Mesodermal cell (in vitro differentiated cells): ENCODE results near the gene SLC16A14.

Experiments
- H3K27ac ChIP-seq: 2 replicates; pipeline ENCODE4 v1.7.0; 2013; ENCODE audit warnings: mild to moderate bottlenecking, low read depth, low read length, moderate library complexity; ENCODE audit not compliant: severe bottlenecking
- H3K36me3 ChIP-seq: 2 replicates; pipeline ENCODE4 v1.7.1; 2013; ENCODE audit warnings: mild to moderate bottlenecking, low read length, moderate library complexity; ENCODE audit not compliant: control insufficient read depth, insufficient read depth
- H3K4me1 ChIP-seq: one replicate; pipeline ENCODE4 v1.7.1; 2013; ENCODE audit warnings: mild to moderate bottlenecking, low read length; ENCODE audit not compliant: insufficient read depth, control insufficient read depth, poor library complexity, severe bottlenecking
- H3K4me3 ChIP-seq: 2 replicates; pipeline ENCODE4 v1.7.0; 2013; ENCODE audit warnings: low read length, control low read depth, mild to moderate bottlenecking; ENCODE audit not compliant: insufficient read depth, poor library complexity, severe bottlenecking; ENCODE audit errors: extremely low read depth
- H3K9me3 ChIP-seq: 2 replicates; pipeline ENCODE4 v1.7.1; 2013; ENCODE audit warnings: mild to moderate bottlenecking, low read length, moderate library complexity; ENCODE audit not compliant: control insufficient read depth
- WGBS, 2 experiments: methylation state at CpG; one replicate each; pipeline ENCODE4 v1.1.5; 2013; ENCODE audit warnings: missing lambda C conversion rate in 2 of 2; ENCODE audit not compliant: insufficient coverage in 2 of 2; 5-methylcytosine and 5-hydroxymethylcytosine counted together

SLC16A14 gene

DNA sequence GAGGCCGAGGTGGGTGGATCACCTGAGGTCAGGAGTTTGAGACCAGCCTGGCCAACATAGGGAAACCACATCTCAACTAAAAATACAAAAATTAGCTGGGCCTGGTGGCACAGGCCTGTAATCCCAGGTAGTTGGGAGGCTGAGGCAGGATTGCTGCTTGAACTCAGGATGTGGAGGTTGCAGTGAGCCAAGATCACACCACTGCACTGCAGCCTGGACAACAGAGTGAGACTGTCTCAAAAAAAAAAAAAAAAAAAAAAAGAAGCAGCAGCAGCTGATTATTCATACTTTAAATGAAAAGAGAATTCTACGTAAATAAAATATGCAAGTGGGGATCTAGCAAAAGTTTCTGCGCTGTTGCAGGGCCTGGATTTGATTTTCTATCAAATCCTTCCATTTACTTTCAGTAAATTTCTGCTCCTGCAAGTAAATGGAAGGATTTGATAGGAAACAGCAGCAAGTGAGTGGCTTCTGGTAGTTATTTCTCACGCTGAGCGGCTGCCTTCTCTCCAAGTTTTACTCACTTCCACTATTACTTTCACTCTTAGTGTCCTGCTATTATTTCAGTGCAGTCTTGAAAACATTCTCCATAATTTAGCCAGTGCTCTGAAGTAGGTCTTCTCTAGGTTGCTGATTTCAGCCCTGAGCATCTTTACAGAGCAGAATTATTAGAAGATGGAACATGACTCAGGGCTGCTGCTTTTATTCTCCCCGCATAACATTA is 68.4 kb downstream of the SLC16A14 start:
- no peaks in the 10 kb centered on the region for H3K36me3 ChIP-seq

DNA sequence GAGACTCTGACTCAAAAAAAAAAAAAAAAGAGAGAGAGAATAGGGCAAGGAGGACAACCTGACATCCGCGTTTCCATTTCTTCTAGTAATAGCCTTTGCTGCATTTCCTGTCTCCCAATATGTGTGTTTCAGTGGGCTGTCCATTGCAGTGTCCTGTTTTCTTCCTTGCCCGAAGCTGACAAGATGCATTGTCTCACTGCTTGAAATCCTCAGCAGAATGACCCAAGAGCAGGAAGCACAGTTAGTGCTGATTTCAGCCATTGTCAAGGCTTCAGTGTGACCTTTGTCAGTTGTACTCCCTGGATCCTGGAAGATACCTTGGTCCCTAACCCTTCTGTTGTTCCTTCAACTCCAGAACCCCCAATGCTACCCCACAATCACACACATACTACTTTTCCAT is 71.2 kb downstream of the SLC16A14 start:
- Histone ChIP-seq H3K9me3 (no peaks in the 10 kb centered on the region), H3K4me1 (no peaks in the 10 kb centered on the region), H3K4me3 (no peak overlapping the region), H3K27ac (no peak overlapping the region), H3K36me3 (no peaks in the 10 kb centered on the region)
- 92 to 100% methylated on average over 1 of the region's 3 CpGs for WGBS, 2 experiments

More for the DNA sequence above, 68.4 kb downstream of the SLC16A14 start:
- no peak overlapping the region for H3K27ac ChIP-seq
- no peaks in the 10 kb centered on the region for H3K4me1 ChIP-seq
- WGBS, 2 experiments: 90% methylated on average over 2 of the region's 6 CpGs; no CpG with 5 or more reads in 1 of the 2 experiments
- H3K4me3 ChIP-seq: no peak overlapping the region
- no peaks in the 10 kb centered on the region for H3K9me3 ChIP-seq

DNA sequence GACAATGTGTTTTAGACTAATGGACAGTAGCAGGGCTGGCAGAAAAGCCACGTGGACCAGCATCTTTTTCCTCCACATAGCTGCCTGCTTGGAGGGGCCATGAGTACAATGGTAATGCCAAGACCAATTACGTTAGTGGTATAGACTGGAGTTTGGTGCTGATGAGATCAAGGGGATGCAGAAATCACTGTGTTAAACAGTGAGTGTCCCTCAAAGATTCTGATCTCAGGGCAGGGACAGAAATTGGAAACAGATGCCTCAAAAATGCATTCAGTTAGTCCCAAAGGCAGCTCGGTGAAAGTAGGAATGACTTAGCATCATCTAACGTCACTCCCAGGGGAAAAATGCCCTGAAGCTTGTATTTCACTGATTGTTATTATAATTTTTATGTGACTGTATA is 72.4 kb downstream of the SLC16A14 start:
- 79 to 100% methylated on average over 2 to 3 of the region's 4 CpGs for WGBS, 2 experiments

DNA sequence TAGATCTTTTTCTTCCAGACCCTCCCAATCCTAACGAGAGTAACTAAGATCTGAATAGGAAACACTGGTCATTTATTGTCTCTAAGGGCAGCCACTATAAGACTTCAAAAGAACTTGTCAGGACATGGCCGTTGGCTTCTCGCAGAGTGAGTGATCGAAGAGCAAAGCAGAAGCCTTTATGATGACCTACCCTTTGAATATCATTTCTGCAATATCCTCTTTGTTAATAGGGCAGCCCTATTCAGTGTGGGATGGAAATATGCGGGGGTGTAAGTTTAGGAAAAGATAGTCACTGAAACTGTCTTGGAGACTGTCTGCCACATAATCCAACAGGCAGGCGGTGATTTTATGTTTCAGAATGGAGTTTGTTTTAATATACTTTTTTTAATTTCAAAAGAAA is 75.5 kb downstream of the SLC16A14 start:
- no peaks in the 10 kb centered on the region for H3K9me3 ChIP-seq
- no peak overlapping the region for H3K27ac ChIP-seq
- no peak overlapping the region for H3K4me3 ChIP-seq
- WGBS, 2 experiments: 83 to 85% methylated on average over 1 to 2 of the region's 6 CpGs
- no peaks in the 10 kb centered on the region for H3K36me3 ChIP-seq
- H3K4me1 ChIP-seq: no peaks in the 10 kb centered on the region

More for the DNA sequence above, 72.4 kb downstream of the SLC16A14 start:
- Histone ChIP-seq H3K4me3 (no peak overlapping the region), H3K27ac (no peak overlapping the region), H3K36me3 (no peaks in the 10 kb centered on the region), H3K9me3 (no peaks in the 10 kb centered on the region), H3K4me1 (no peaks in the 10 kb centered on the region)
